ENCODE measurements around the gene SPAG6.

DNA sequence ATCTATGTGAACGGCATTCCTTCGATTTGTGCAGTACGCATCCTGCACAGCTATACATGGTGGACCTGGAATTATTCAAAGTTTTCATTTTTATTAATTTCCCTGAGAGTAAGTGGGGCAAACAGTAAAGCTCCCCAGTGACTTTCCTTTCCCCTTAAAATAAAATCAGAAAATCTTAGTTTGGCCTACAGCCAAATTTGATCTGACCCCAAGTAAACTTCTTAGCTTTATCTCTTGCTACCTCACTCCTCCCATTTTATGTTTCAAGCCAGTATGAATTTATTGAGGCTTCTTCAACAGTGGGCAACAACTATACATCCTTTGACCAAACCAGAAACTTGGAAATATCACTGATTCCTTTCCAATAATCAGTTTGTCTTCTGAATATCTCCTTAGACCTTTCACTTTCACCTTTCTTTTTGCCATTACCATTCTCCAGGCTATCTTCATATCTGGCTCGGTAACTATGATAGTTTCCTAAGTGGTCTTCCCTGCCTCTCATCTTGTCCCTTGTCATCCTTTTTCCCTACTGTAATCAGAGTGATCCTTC is 11.1 kb downstream of the SPAG6 start:
- TF ChIP-seq, protein P1, sequence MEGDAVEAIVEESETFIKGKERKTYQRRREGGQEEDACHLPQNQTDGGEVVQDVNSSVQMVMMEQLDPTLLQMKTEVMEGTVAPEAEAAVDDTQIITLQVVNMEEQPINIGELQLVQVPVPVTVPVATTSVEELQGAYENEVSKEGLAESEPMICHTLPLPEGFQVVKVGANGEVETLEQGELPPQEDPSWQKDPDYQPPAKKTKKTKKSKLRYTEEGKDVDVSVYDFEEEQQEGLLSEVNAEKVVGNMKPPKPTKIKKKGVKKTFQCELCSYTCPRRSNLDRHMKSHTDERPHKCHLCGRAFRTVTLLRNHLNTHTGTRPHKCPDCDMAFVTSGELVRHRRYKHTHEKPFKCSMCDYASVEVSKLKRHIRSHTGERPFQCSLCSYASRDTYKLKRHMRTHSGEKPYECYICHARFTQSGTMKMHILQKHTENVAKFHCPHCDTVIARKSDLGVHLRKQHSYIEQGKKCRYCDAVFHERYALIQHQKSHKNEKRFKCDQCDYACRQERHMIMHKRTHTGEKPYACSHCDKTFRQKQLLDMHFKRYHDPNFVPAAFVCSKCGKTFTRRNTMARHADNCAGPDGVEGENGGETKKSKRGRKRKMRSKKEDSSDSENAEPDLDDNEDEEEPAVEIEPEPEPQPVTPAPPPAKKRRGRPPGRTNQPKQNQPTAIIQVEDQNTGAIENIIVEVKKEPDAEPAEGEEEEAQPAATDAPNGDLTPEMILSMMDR (IDR thresholded peaks at IDR 0.05), result no peak
- TF ChIP-seq POLR2A (IDR thresholded peaks at IDR 0.05), result no peak
